K562 (cell line): ENCODE results near the gene PLD3. TPM values are rescaled to one million over a fixed set of nuclear protein-coding genes. Genes with fewer than 3 reads are reported as not detected.

Experiments
- ARNT ChIP-seq, 2 experiments: fragments of 450-650 bp; IDR thresholded peaks; 2 replicates each; pipeline ENCODE4 v1.6.1; 2016; ENCODE audit warnings: mild to moderate bottlenecking in 1 of 2
- CBX5 ChIP-seq: IDR thresholded peaks from 2 replicates; pipeline ENCODE4 v1.6.1; 2014; ENCODE audit warnings: low read depth, borderline replicate concordance
- CHD4 ChIP-seq: fragments of 200-600 bp; sonication (generic); IDR thresholded peaks from 3 replicates; pipeline ENCODE4 v1.6.1; 2012; ENCODE audit warnings: low read depth, mild to moderate bottlenecking, mixed read lengths, low read length, inconsistent platforms; ENCODE audit not compliant: insufficient read depth, insufficient replicate concordance, poor library complexity, severe bottlenecking
- CREB1 ChIP-seq, 2 experiments: sonication (generic) in 1 of 2; formaldehyde crosslinking in 1 of 2; IDR thresholded peaks; 2 replicates each; pipeline versions ENCODE4 v1.6.1 to v1.8.0; 2012 to 2022; ENCODE audit warnings: inconsistent platforms in 1 of 2, mild to moderate bottlenecking in 1 of 2, missing genetic modification reagents in 1 of 2, moderate library complexity in 1 of 2
- GABPA ChIP-seq: fragments of 200-800 bp; sonication (Bioruptor generic); conservative IDR thresholded peaks from 2 replicates; pipeline ENCODE4 v1.6.1; 2016; ENCODE audit warnings: low read depth, missing genetic modification characterization, missing compliant biosample characterization
- MAFG ChIP-seq: fragments of 450-650 bp; conservative IDR thresholded peaks from 2 replicates; pipeline ENCODE4 v1.6.1; 2016; ENCODE audit warnings: missing genetic modification characterization, missing compliant biosample characterization
- PCBP1 ChIP-seq: fragments of 200-400 bp; formaldehyde crosslinking; IDR thresholded peaks from 2 replicates; pipeline ENCODE4 v1.6.1; 2018; ENCODE audit warnings: mild to moderate bottlenecking, low read depth, low read length; ENCODE audit not compliant: poor library complexity, severe bottlenecking
- REST ChIP-seq, 2 experiments: fragments of 450-650 bp; formaldehyde crosslinking in 1 of 2; IDR thresholded peaks; 2 replicates each; pipeline versions ENCODE4 v1.4.0 to v1.6.1; 2014 to 2020; ENCODE audit warnings: mild to moderate bottlenecking in 2 of 2, borderline replicate concordance in 1 of 2, low read depth in 1 of 2
- U2AF1 ChIP-seq: fragments of 200-400 bp; formaldehyde crosslinking; optimal IDR thresholded peaks from 2 replicates; pipeline ENCODE3; 2017; ENCODE audit warnings: mild to moderate bottlenecking, low read depth, low read length, moderate library complexity
- ZNF174 ChIP-seq: fragments of 250-450 bp; sonication (Bioruptor Pico); IDR thresholded peaks from 2 replicates; pipeline ENCODE4 v1.4.0; 2020; ENCODE audit warnings: mild to moderate bottlenecking
- polyA plus RNA-seq, 8 experiments: library from polyadenylated mRNA; depleted of rRNA in 4 of 8; stranded (reverse) in 5 of 8; unstranded in 3 of 8; fragments of >200 nt; fragmentation: Nextera tagmentation in 2 of 8; fragmentation: Illumina TruSeq in 1 of 8; extraction: Ambion mirVana in 2 of 8; extraction: Trizol in 1 of 8; gene quantifications; 2 replicates each; pipeline versions ENCODE4 v1.2.1 to v1.2.3, GENCODE V29; 2011 to 2014; ENCODE audit warnings: inconsistent platforms in 1 of 8, missing spikeins in 1 of 8
- total RNA-seq, 7 experiments: library from RNA; depleted of rRNA in 6 of 7; stranded (reverse); fragments of >200 nt in 6 of 7; fragmentation: Illumina TruSeq in 2 of 7; extraction: Trizol in 2 of 7; gene quantifications; 2 replicates each; pipeline versions ENCODE4 v1.2.1 to v1.2.3, GENCODE V29; 2011 to 2021; ENCODE audit warnings: low replicate concordance in 1 of 7
- TF ChIP-seq, protein P1 (sequence below): fragments of 450-650 bp; IDR thresholded peaks from one replicate; pipeline ENCODE4 v1.6.1; 2018; ENCODE audit warnings: mild to moderate bottlenecking, moderate library complexity; ENCODE audit not compliant: partially characterized antibody
- TF ChIP-seq, protein P2 (sequence below): fragments of 450-650 bp; formaldehyde crosslinking; IDR thresholded peaks from 2 replicates; pipeline ENCODE4 v1.4.0; 2020; ENCODE audit warnings: mild to moderate bottlenecking, mixed read lengths

The PLD3 gene
- total and polyA plus RNA-seq, 9 of the 15 experiments (the other 6 are each of a cell fraction or from before 2014, with no cell fraction given): 2.3 to 128 (median 72.7) TPM

GRCh38 chr19:40348125-40348913 is at the start of gene PLD3, which contains the start of gene C19orf47 (continued):
- TF ChIP-seq REST (IDR thresholded peaks at IDR 0.05; ENCODE audit: borderline replicate concordance): peak; percentile 99
- TF ChIP-seq REST (CRISPR knock-in tag; IDR thresholded peaks at IDR 0.05; ENCODE audit: low read depth): 0 out of 2 replicates have a peak, but pooled peaks have one; percentile 70
- TF ChIP-seq GABPA: peak; percentile 98
- no peak for TF ChIP-seq CBX5
- no peak for TF ChIP-seq MAFG
- peak; percentile 34 for TF ChIP-seq PCBP1
- TF ChIP-seq CHD4: peak; percentile 83
- TF ChIP-seq U2AF1: peak; percentile 42
- no peak for TF ChIP-seq ZNF174 (CRISPR knock-in tag)
- TF ChIP-seq, protein P1, sequence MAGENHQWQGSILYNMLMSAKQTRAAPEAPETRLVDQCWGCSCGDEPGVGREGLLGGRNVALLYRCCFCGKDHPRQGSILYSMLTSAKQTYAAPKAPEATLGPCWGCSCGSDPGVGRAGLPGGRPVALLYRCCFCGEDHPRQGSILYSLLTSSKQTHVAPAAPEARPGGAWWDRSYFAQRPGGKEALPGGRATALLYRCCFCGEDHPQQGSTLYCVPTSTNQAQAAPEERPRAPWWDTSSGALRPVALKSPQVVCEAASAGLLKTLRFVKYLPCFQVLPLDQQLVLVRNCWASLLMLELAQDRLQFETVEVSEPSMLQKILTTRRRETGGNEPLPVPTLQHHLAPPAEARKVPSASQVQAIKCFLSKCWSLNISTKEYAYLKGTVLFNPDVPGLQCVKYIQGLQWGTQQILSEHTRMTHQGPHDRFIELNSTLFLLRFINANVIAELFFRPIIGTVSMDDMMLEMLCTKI: no peak
- TF ChIP-seq ARNT (IDR thresholded peaks at IDR 0.05): no peak
- TF ChIP-seq, protein P2, sequence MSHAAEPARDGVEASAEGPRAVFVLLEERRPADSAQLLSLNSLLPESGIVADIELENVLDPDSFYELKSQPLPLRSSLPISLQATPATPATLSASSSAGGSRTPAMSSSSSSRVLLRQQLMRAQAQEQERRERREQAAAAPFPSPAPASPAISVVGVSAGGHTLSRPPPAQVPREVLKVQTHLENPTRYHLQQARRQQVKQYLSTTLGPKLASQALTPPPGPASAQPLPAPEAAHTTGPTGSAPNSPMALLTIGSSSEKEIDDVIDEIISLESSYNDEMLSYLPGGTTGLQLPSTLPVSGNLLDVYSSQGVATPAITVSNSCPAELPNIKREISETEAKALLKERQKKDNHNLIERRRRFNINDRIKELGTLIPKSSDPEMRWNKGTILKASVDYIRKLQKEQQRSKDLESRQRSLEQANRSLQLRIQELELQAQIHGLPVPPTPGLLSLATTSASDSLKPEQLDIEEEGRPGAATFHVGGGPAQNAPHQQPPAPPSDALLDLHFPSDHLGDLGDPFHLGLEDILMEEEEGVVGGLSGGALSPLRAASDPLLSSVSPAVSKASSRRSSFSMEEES (CRISPR knock-in tag): peak; percentile 100
- peak; percentile 79 for TF ChIP-seq CREB1 (IDR thresholded peaks at IDR 0.05)
- TF ChIP-seq CREB1 (CRISPR knock-in tag; IDR thresholded peaks at IDR 0.05): peak; percentile 90
